Measurements from ENCODE around the gene ADAM11.

DNA sequence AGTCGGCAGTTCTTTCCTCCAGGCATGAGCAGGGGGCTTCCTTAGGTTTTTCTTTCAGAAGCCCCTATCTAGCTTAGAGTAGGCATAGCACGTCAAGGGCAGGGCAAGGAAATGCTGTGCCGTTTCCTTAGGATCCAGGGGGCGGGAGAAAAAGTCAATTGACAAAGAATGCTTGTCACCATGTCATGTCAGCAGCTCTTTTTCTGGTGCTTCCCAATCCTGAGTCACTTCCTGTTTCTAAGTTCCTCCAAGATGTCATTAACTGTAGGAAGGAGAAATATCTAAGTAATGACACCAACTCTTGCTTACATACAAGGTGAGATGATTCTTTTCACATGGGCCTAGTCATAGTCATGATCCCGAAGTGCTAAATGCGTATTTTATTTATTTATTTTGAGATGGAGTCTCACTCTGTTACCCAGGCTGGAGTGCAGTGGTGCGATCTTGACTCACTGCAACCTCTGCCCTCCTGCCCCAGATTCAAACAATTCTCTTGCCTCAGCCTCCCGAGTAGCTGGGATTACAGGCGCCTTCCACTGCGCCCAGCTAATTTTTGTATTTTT lies 36.1 kb downstream of the ADAM11 start:
- TF ChIP-seq POLR2A (IDR thresholded peaks at IDR 0.05) = no peak
- TF ChIP-seq, protein P1, sequence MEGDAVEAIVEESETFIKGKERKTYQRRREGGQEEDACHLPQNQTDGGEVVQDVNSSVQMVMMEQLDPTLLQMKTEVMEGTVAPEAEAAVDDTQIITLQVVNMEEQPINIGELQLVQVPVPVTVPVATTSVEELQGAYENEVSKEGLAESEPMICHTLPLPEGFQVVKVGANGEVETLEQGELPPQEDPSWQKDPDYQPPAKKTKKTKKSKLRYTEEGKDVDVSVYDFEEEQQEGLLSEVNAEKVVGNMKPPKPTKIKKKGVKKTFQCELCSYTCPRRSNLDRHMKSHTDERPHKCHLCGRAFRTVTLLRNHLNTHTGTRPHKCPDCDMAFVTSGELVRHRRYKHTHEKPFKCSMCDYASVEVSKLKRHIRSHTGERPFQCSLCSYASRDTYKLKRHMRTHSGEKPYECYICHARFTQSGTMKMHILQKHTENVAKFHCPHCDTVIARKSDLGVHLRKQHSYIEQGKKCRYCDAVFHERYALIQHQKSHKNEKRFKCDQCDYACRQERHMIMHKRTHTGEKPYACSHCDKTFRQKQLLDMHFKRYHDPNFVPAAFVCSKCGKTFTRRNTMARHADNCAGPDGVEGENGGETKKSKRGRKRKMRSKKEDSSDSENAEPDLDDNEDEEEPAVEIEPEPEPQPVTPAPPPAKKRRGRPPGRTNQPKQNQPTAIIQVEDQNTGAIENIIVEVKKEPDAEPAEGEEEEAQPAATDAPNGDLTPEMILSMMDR (IDR thresholded peaks at IDR 0.05) = no peak
